H1 (cell line): ENCODE results near the gene CAMTA1. TPM values are rescaled to one million over a fixed set of nuclear protein-coding genes. Genes with fewer than 3 reads are reported as not detected.
A peak's percentile ranks its signal among the peaks of the same experiment; 100 is the strongest.

Experiments
- CTCF ChIA-PET: fragments of 300-600 bp; sonication (Branson Sonifier 250); formaldehyde crosslinking; loops from one replicate; lab custom pipeline; 2021; ENCODE audit not compliant: partially characterized antibody; lab: Charles Lee
- POLR2A ChIA-PET: fragments of 300-600 bp; sonication (Branson Sonifier 250); formaldehyde crosslinking; loops from one replicate; lab custom pipeline; 2021; ENCODE audit warnings: inconsistent platforms; ENCODE audit not compliant: partially characterized antibody; lab: Charles Lee
- DNase-seq, 2 experiments: peaks; one replicate each; pipeline versions ENCODE4 v3.0.0 to v3.0.0-alpha.2; 2010 to 2022; ENCODE audit warnings: low spot score in 2 of 2, low read depth in 1 of 2, mixed read lengths in 1 of 2
- FAIRE-seq: peaks from 2 replicates; lab custom pipeline; 2011; peaks lifted over from hg19 to GRCh38; lab: Jason Lieb, UNC
- H2AFZ ChIP-seq: 2 replicates; pipeline ENCODE4 v1.8.1; 2012; ENCODE audit warnings: low read length, inconsistent platforms
- H2AK5ac ChIP-seq: 2 replicates; pipeline ENCODE4 v1.6.1; 2013; ENCODE audit warnings: low read depth, low read length
- H2BK120ac ChIP-seq: replicated peaks from 2 replicates; pipeline ENCODE3; 2013; ENCODE audit warnings: low read depth, low read length, inconsistent platforms
- H2BK12ac ChIP-seq: 2 replicates; pipeline ENCODE4 v1.6.1; 2013; ENCODE audit warnings: low read depth, low read length
- H2BK15ac ChIP-seq: 2 replicates; pipeline ENCODE4 v1.6.1; 2013; ENCODE audit warnings: low read length
- H2BK20ac ChIP-seq: 2 replicates; pipeline ENCODE4 v1.6.1; 2013; ENCODE audit warnings: low read length
- H2BK5ac ChIP-seq: 2 replicates; pipeline ENCODE4 v1.6.1; 2013; ENCODE audit warnings: low read depth, low read length
- H3K14ac ChIP-seq: 2 replicates; pipeline ENCODE4 v1.6.1; 2013; ENCODE audit warnings: inconsistent platforms; ENCODE audit not compliant: insufficient read length
- H3K18ac ChIP-seq: 2 replicates; pipeline ENCODE4 v1.6.1; 2013; ENCODE audit warnings: low read length; ENCODE audit errors: extremely low read depth
- H3K23ac ChIP-seq: 2 replicates; pipeline ENCODE4 v1.6.1; 2013; ENCODE audit warnings: inconsistent platforms; ENCODE audit not compliant: insufficient read length
- H3K23me2 ChIP-seq: 2 replicates; pipeline ENCODE4 v1.6.1; 2013; ENCODE audit warnings: low read depth, low read length
- H3K27ac ChIP-seq: 2 replicates; pipeline ENCODE4 v1.6.1; 2011; ENCODE audit warnings: low read depth, low read length, inconsistent platforms
- H3K27me3 ChIP-seq, 4 experiments: replicated peaks in 1 of 4; 1 replicate in 1 of 4; 2 replicates in 3 of 4; pipeline versions ENCODE4 v1.6.1 to v1.8.1; 2011 to 2013; ENCODE audit warnings: low read length in 3 of 4, mild to moderate bottlenecking in 3 of 4, inconsistent platforms in 2 of 4, mixed read lengths in 2 of 4, moderate library complexity in 1 of 4; ENCODE audit not compliant: control insufficient read depth in 3 of 4, insufficient read depth in 3 of 4; ENCODE audit errors: extremely low read depth in 1 of 4
- H3K36me3 ChIP-seq, 4 experiments: 2 replicates each; pipeline versions ENCODE4 v1.6.1 to v1.8.1; 2011 to 2013; ENCODE audit warnings: mild to moderate bottlenecking in 4 of 4, low read length in 3 of 4, moderate library complexity in 2 of 4, control low read depth in 1 of 4, inconsistent platforms in 1 of 4; ENCODE audit not compliant: insufficient read depth in 4 of 4, control insufficient read depth in 2 of 4
- H3K4ac ChIP-seq: replicated peaks from 2 replicates; pipeline ENCODE3; 2013; ENCODE audit warnings: low read length, low read depth, mixed read lengths, inconsistent platforms; ENCODE audit not compliant: insufficient read length
- H3K4me1 ChIP-seq, 4 experiments: replicated peaks in 1 of 4; 1 replicate in 1 of 4; 2 replicates in 3 of 4; pipeline versions ENCODE4 v1.6.1 to v1.8.1; 2011 to 2013; ENCODE audit warnings: low read length in 3 of 4, inconsistent platforms in 2 of 4, mixed read lengths in 1 of 4; ENCODE audit not compliant: insufficient read depth in 4 of 4, control insufficient read depth in 3 of 4
- H3K4me2 ChIP-seq, 2 experiments: 2 replicates each; pipeline versions ENCODE4 v1.6.1 to v1.8.1; 2011 to 2013; ENCODE audit warnings: low read depth in 2 of 2, low read length in 2 of 2, control low read depth in 1 of 2, inconsistent platforms in 1 of 2, mild to moderate bottlenecking in 1 of 2; ENCODE audit not compliant: insufficient read depth in 1 of 2
- H3K4me3 ChIP-seq, 4 experiments: fragments of 200-600, 300-600 bp in 1 of 4; sonication (generic), shearing (Covaris generic), sonication (Bioruptor Twin) in 1 of 4; 2 replicates each; pipeline versions ENCODE4 v1.5.1 to v1.8.1; 2011 to 2016; ENCODE audit warnings: low read length in 4 of 4, low read depth in 3 of 4, control low read depth in 2 of 4, inconsistent platforms in 2 of 4, mild to moderate bottlenecking in 2 of 4, mixed read lengths in 1 of 4, moderate library complexity in 1 of 4; ENCODE audit not compliant: insufficient read depth in 2 of 4; ENCODE audit errors: extremely low read depth in 1 of 4
- H3K56ac ChIP-seq: replicated peaks from 2 replicates; pipeline ENCODE3; 2013; ENCODE audit warnings: low read depth, mild to moderate bottlenecking, mixed read lengths, low read length, inconsistent platforms; ENCODE audit not compliant: insufficient read length
- H3K79me1 ChIP-seq: 2 replicates; pipeline ENCODE4 v1.6.1; 2013; ENCODE audit warnings: low read depth, low read length, control low read depth
- H3K79me2 ChIP-seq, 2 experiments: 2 replicates each; pipeline versions ENCODE4 v1.6.1 to v1.8.1; 2012 to 2013; ENCODE audit warnings: low read length in 2 of 2, mild to moderate bottlenecking in 2 of 2, inconsistent platforms in 1 of 2; ENCODE audit not compliant: insufficient read depth in 2 of 2, control insufficient read depth in 1 of 2
- H3K9ac ChIP-seq, 4 experiments: replicated peaks in 1 of 4; 1 replicate in 1 of 4; 2 replicates in 3 of 4; pipeline versions ENCODE4 v1.6.1 to v1.8.1; 2011 to 2013; ENCODE audit warnings: low read depth in 3 of 4, low read length in 3 of 4, control low read depth in 2 of 4, mild to moderate bottlenecking in 2 of 4, moderate library complexity in 2 of 4, inconsistent platforms in 1 of 4; ENCODE audit errors: extremely low read depth in 1 of 4
- H3K9me3 ChIP-seq, 2 experiments: 2 replicates each; pipeline versions ENCODE4 v1.6.1 to v1.8.1; 2012 to 2013; ENCODE audit warnings: mild to moderate bottlenecking in 2 of 2, moderate library complexity in 2 of 2, control low read depth in 1 of 2, inconsistent platforms in 1 of 2, low read depth in 1 of 2, low read length in 1 of 2, mixed read lengths in 1 of 2; ENCODE audit not compliant: insufficient read depth in 2 of 2
- H4K20me1 ChIP-seq, 2 experiments: replicated peaks in 1 of 2; 2 replicates each; pipeline versions ENCODE3 to v1.8.1; 2011 to 2013; ENCODE audit warnings: inconsistent platforms in 2 of 2, low read length in 2 of 2, mild to moderate bottlenecking in 1 of 2; ENCODE audit not compliant: insufficient read depth in 2 of 2, control insufficient read depth in 1 of 2
- H4K5ac ChIP-seq: 2 replicates; pipeline ENCODE4 v1.6.1; 2013; ENCODE audit warnings: low read length, low read depth, mixed read lengths, inconsistent platforms; ENCODE audit not compliant: insufficient read length
- H4K8ac ChIP-seq: 2 replicates; pipeline ENCODE4 v1.8.0; 2013; ENCODE audit warnings: mild to moderate bottlenecking, moderate library complexity, low read length, inconsistent platforms; ENCODE audit not compliant: insufficient read depth; ENCODE audit errors: extremely low read depth
- H4K91ac ChIP-seq: replicated peaks from 2 replicates; pipeline ENCODE3; 2013; ENCODE audit warnings: low read length, mixed read lengths, inconsistent platforms; ENCODE audit not compliant: insufficient read length
- ASH2L ChIP-seq: fragments of 200-600, 300-600 bp; sonication (generic); IDR thresholded peaks from one replicate; pipeline ENCODE4 v1.7.1; 2017; ENCODE audit warnings: low read length
- CEBPB ChIP-seq: IDR thresholded peaks from 2 replicates; pipeline ENCODE4 v1.6.1; 2012; ENCODE audit warnings: low read depth, low read length
- JUN ChIP-seq: IDR thresholded peaks from 2 replicates; pipeline ENCODE4 v1.6.1; 2011; ENCODE audit warnings: low read depth, mild to moderate bottlenecking, improper control_type of control experiment, low read length
- NRF1 ChIP-seq: IDR thresholded peaks from 2 replicates; pipeline ENCODE4 v1.6.1; 2011; ENCODE audit warnings: mild to moderate bottlenecking, low read depth, low read length, improper control_type of control experiment
- RAD21 ChIP-seq, 2 experiments: IDR thresholded peaks in 1 of 2; conservative IDR thresholded peaks in 1 of 2; 2 replicates each; pipeline ENCODE4 v1.6.1; 2011; ENCODE audit warnings: low read depth in 2 of 2, low read length in 2 of 2, improper control_type of control experiment in 1 of 2, inconsistent platforms in 1 of 2, mild to moderate bottlenecking in 1 of 2, moderate library complexity in 1 of 2
- RBBP5 ChIP-seq: IDR thresholded peaks from 2 replicates; pipeline ENCODE4 v1.7.1; 2012; ENCODE audit warnings: low read depth, mild to moderate bottlenecking, inconsistent platforms, low read length, moderate library complexity, borderline replicate concordance
- SP2 ChIP-seq: IDR thresholded peaks from 2 replicates; pipeline ENCODE4 v1.6.1; 2012; ENCODE audit warnings: mild to moderate bottlenecking, low read length, inconsistent platforms
- TCF12 ChIP-seq: IDR thresholded peaks from 2 replicates; pipeline ENCODE4 v1.6.1; 2011; ENCODE audit warnings: low read depth, mild to moderate bottlenecking, low read length
- WGBS, 2 experiments: shearing (Covaris generic) in 1 of 2; methylation state at CpG; one replicate each; pipeline versions ENCODE4 v1.1.6 to v1.1.7; 2013 to 2015; ENCODE audit warnings: low lambda C conversion rate in 2 of 2, mixed read lengths in 2 of 2, inconsistent platforms in 1 of 2, low coverage in 1 of 2, missing lambda C conversion rate in 1 of 2; ENCODE audit not compliant: insufficient replicate concordance in 2 of 2, insufficient coverage in 1 of 2, insufficient read length in 1 of 2; ENCODE audit errors: extremely low coverage in 1 of 2, missing lambda C conversion rate in 1 of 2; 5-methylcytosine and 5-hydroxymethylcytosine counted together
- polyA plus RNA-seq, 7 experiments: library from polyadenylated mRNA; depleted of rRNA in 3 of 7; stranded (reverse) in 5 of 7; unstranded in 2 of 7; fragments of >200 nt in 5 of 7; fragments of 200-250 nt in 2 of 7; gene quantifications; 1 replicate in 5 of 7; 2 replicates in 1 of 7; 4 replicates in 1 of 7; pipeline versions ENCODE4 v1.2.1 to v1.2.3, GENCODE V29; 2011 to 2013; ENCODE audit warnings: missing spikeins in 2 of 7, mixed read lengths in 2 of 7
- total RNA-seq: library from RNA; stranded (reverse); fragmentation: NEBNext Ultra II Directional; extraction: Animal tissue kit (Norgen Biotek cat#: 25700); gene quantifications from 2 replicates; pipeline ENCODE4 v1.2.1, GENCODE V29; 2021
- TF ChIP-seq, protein P1 (sequence below): IDR thresholded peaks from 2 replicates; pipeline ENCODE4 v1.6.1; 2011; ENCODE audit warnings: low read depth, mild to moderate bottlenecking, low read length; ENCODE audit not compliant: insufficient read depth

The CAMTA1 gene
- total and polyA plus RNA-seq, 2 of the 8 experiments (the other 6 are each of a cell fraction or from before 2014, with no cell fraction given) = 65.0 to 119 TPM

DNA sequence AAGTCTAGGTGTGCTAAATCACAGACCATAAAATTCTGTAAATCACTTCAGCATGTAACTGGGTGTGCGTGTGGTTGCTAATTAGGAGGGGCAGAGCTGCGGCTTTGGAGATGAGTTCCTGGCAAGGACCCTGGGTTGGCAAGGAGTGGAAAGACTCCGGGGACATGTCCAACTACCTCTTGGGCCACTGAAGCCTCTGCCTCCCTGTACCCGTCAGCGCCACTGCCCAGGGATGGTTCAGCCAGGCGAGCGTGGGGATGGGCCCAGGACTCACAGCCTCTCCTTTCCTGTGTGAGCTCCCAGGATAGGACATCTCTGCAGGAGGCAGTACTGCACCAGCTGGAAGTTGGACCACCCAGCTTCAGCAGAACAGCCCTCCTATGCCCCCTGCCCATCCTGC, 599.4 kb downstream of the CAMTA1 start:
- POLR2A ChIA-PET = no interaction called here
- CTCF ChIA-PET = interaction anchor here (0.8 to 1.3 kb wide), 4 partner anchors 14 to 262 kb away, joined by 3 to 4 read pairs (median 3); no protein-coding TSS in a partner anchor
- no peak overlapping the region for H3K14ac ChIP-seq
- 90% methylated on average over 7 of the region's 7 CpGs; no CpG with 5 or more reads in 1 of the 2 experiments for WGBS, 2 experiments
- 0 out of 2 replicates have a peak overlapping the region, but pooled peaks have one; percentile 32 for H2BK20ac ChIP-seq
- H4K20me1 ChIP-seq = peaks cover 0 to 2% of the 10 kb centered on the region in 2 experiments
- H4K91ac ChIP-seq = peak overlapping the region; percentile 23
- H3K23ac ChIP-seq = no peak overlapping the region
- no peaks in the 10 kb centered on the region for H3K79me2 ChIP-seq
- no peak overlapping the region for H3K27ac ChIP-seq
- no peak for FAIRE-seq
- no peak overlapping the region for H4K8ac ChIP-seq
- no peak overlapping the region for H2BK15ac ChIP-seq
- no peak overlapping the region for H3K56ac ChIP-seq
- H3K27me3 ChIP-seq = no peaks in the 10 kb centered on the region
- H2BK120ac ChIP-seq = no peak overlapping the region
- no peak overlapping the region for H3K4me2 ChIP-seq
- no peak overlapping the region for H3K18ac ChIP-seq
- no peak overlapping the region for H2BK5ac ChIP-seq
- peak in 1 of 2 experiments; percentile 38 for DNase-seq
- H3K4me1 ChIP-seq = peaks cover 0 to 14% (median 7%) of the 10 kb centered on the region in 4 experiments; a peak in 6 of 7 replicates
- no peak overlapping the region for H3K9ac ChIP-seq
- TF ChIP-seq, protein P1, sequence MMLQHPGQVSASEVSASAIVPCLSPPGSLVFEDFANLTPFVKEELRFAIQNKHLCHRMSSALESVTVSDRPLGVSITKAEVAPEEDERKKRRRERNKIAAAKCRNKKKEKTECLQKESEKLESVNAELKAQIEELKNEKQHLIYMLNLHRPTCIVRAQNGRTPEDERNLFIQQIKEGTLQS = no peak
- TF ChIP-seq ASH2L (no peak), CEBPB (no peak), NRF1 (no peak), RBBP5 (no peak), TCF12 (no peak), JUN (no peak), SP2 (no peak), RAD21 (IDR thresholded peaks at IDR 0.05 in 1 of 2, conservative IDR thresholded peaks at IDR 0.05 in 1 of 2; ENCODE audit: low read depth in 2 of 2, low read length in 2 of 2) (no peak)
- peaks cover 2% of the 10 kb centered on the region; the same call in 1 of the 2 replicates for H3K23me2 ChIP-seq
- H3K9me3 ChIP-seq = no peaks in the 10 kb centered on the region
- H3K4ac ChIP-seq = no peak overlapping the region
- H3K4me3 ChIP-seq = no peak overlapping the region
- no peak overlapping the region for H4K5ac ChIP-seq
- no peak overlapping the region for H2AFZ ChIP-seq
- H3K79me1 ChIP-seq = no peaks in the 10 kb centered on the region
- H2BK12ac ChIP-seq = no peak overlapping the region
- no peak overlapping the region for H2AK5ac ChIP-seq
- no peaks in the 10 kb centered on the region for H3K36me3 ChIP-seq
